Ecto neural progenitor cell (in vitro differentiated cells): ENCODE results near the gene DAPK1.
"Not testable (repeated sequence)": the region's sequence is repeated elsewhere in the genome, so short reads cannot be mapped to it uniquely, and the experiment has no call there.

Source experiments
- DNase-seq: peaks from one replicate; pipeline ENCODE4 v3.0.0-alpha.2; 2018; ENCODE audit warnings: low spot score

The DAPK1 gene

GRCh38 chr9:87543251-87543650, 45.6 kb downstream of the DAPK1 start:
- no peak for DNase-seq

DNA sequence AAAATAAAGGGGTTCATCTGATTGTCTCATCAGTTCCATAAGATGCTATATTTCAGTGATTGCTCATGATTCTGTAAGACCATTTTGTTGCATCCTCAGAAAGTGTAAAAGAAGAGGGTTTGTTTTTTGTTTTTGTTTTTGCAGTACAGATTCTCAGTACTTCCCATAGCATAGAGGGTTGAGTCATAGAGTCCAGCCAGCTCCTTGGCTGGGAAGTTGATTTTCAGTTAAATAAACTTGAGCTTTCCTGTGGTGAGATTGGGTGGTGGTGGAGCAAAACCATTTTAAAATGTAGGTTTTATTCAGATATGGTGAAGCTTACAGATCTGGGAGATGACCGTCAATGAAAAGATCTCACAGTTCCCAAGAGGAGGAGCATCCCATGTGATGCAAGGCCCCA, 48.2 kb downstream of the DAPK1 start:
- no peak for DNase-seq

DNA sequence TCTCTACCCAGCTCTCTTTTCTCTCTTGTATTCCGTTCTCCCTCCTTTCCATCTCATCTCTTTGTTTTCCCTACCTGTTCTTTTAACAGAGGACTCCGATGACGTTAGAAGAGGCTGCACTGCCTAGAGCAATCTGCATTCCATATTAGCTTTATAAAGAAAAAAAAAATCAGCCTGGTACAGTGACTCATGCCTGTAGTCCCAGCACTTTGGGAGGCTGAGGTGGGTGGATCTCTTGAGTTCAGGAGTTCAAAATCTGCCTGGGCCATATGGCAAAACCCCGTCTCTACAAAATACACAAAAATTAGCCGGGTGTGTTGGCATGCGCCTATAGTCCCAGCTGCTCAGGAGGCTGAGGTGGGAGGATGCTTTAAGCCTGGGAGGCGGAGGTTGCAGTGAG, 49.0 kb downstream of the DAPK1 start:
- no peak for DNase-seq

DNA sequence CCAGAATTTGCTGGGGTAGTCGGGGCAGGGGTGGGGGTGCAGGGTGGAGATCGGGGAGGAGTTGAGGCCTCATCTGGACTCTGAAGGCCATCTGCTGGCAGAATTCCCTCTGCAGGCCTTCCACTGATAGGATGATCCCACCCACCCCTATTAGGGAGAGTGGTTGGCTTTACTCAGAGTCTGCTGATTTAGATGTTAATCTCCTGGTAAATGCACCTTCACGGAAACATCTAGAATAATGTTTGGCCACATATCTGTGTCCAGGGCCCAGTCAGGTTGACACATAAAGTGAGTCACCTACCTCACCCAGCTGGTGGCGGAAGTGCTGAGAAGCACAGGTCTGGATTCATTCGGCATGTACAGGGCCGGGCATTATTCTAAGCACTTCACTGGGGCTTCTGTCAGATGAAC, 50.0 kb downstream of the DAPK1 start:
- DNase-seq = no peak

GRCh38 chr9:87548159-87548558, 50.5 kb downstream of the DAPK1 start:
- DNase-seq = no peak

- not testable (repeated sequence) for DNase-seq
Observed at GRCh38 chr9:87549088-87549487, 51.4 kb downstream of the DAPK1 start.

DNA sequence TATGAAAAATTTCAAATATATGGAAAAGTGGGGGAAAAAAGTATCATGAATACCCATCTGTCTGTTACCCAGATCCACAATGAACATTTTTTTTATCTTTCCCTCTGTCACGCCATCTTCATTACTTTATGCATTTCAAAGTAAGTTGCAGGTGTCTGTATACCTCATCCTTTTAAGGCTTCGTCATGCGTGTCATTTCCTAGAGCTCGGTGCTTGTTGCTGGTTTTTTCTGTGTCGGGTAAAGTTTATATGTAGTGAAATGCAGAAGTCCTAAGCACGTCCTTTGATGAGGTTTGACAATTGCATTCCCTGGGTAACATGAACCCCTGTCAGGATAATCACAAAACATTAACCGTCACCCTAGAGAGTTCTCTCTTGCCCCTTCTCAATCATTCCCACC, 52.1 kb downstream of the DAPK1 start:
- no peak for DNase-seq

DNA sequence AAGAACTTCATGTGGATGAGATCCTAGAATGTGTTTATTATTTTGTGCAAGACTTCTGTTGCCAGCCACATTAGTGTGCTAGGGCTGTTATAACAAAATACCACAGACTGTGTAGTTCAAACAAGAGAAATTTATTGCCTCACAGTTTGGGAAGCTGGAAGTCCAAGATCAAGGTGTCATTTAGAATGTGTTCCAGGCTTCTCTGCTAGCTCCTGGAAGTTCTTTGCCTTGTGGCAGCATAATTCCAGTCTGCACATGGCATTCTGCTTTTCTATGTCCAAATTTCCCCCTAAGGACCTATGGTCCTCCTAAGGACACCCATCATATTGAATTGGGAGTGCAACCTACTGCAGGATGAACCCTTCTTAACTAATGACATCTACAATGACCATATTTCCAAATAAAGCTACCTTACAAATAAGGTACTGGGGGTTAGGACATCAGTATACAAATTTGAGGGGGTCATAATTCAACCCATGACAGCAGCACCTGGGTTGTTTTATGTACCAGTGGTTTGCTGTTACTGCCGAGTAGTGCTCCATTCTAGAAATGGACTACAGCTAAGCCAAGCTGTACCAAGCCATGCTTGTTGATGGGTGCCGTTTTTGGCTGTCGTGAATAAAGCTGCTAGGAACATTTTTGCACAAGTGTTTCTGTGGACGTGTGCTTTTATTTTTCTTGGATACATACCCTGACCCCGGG, 52.7 kb downstream of the DAPK1 start:
- DNase-seq = no peak

- no peak for DNase-seq
Observed at GRCh38 chr9:87551772-87552217, 54.1 kb downstream of the DAPK1 start.

- no peak for DNase-seq
Observed at GRCh38 chr9:87554171-87554910, 56.7 kb downstream of the DAPK1 start.

DNA sequence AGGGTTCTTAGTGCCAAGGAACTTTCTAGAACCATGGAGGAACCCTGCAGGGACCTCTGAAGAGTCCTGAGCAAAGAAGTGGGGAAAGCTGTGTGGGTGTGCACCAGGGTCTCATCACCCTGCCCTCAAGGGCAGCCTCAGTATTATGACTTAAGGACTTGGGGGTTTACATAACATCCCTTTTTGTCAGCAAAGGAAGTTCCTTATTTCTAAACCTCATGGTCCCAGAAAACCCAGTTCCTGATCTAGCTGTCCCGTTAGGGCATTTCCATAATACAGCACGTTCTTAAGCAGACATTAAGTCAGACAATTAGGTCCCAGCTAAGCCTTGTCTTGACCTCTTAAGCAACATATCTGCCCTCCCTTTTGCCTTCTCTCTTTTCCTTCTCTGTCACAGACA, 57.3 kb downstream of the DAPK1 start:
- DNase-seq = no peak

DNA sequence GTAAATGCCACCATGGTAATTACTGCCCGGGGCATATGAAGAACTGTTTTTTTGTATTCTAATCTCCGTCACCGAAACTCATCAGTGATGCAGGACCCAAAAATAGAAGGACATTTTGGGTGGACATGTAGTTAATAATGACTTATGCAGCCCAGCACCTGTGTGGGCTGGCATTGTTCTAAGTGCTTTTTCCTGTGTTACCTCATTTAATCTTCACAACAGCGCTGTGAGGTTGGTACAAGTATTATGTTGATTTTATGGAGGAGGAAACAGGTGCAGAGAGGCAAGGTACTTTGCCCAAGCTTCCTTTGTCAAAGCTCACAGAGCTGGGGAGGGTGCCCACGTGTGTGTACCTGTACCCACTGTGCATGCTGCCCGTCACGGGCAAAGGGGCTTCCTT, 58.4 kb downstream of the DAPK1 start:
- DNase-seq = no peak

DNA sequence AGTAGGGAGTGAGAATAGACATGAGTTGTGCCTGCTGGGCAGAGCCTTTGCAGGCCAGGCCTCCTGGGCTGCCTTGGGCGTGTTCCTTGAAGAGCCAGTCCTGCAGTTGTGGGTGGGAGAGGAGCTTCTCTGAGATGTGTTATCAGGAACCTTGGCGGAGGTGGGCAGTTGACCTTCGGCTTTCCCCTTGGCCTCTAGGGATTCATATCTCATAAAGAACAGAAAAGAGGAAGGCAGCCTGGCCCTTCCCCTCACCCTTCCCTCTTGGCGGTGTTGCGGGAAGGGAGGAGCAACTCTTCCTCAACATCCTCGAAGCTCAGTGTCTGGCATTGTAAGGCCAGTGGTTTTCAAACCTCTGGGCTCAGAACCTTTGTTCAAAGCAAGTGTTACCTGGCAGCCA, 59.2 kb downstream of the DAPK1 start:
- no peak for DNase-seq

- no peak for DNase-seq
Observed at GRCh38 chr9:87557996-87558395, 60.3 kb downstream of the DAPK1 start.

GRCh38 chr9:87558606-87559190, 61.0 kb downstream of the DAPK1 start:
- DNase-seq = no peak

GRCh38 chr9:87562062-87562461, 64.4 kb downstream of the DAPK1 start:
- DNase-seq = no peak

GRCh38 chr9:87562530-87563170, 65.0 kb downstream of the DAPK1 start:
- no peak for DNase-seq

- no peak for DNase-seq
Observed at GRCh38 chr9:87564111-87564510, 66.4 kb downstream of the DAPK1 start.

DNA sequence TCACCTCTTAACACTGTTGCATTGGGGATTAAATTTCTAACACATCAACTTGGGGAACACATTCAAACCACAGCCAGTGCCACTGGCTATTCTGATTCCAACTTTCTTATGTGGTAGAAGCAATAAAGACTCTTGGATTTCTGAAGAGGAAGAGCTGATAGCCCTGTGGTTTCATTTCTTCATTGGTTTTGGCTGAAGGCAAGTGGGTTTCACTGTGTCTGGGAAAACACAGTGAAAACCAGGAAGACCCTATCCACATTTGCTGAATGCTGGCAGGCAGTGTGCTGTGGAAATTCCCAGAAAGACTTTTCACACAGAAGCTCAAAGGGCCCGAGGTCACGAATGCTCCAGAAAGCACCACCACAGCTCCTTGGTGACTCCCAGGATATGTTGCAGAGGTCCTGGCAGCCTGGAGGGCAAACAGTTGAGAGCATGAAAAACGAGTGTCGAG, 67.1 kb downstream of the DAPK1 start:
- no peak for DNase-seq

GRCh38 chr9:87567001-87567400, 69.3 kb downstream of the DAPK1 start:
- no peak for DNase-seq

DNA sequence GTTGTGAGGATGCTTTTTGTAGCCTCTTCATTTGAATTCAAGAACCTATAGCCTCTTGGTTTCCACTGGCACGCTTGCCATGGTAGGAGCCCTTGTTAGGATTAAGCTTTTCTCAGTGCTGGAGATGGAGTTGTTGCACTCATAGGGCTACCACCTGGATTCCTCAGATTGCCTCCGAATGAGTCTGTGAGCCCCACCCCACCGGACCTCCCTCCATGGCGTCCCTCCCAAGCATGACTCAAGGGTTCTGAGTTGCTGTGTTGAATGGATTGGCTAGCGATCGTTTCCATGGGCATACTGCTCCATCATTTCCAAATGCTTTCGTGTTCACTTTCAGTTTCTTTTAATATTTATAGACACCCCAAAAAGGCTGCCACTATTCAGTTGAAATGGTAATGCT, 69.9 kb downstream of the DAPK1 start:
- DNase-seq = no peak

DNA sequence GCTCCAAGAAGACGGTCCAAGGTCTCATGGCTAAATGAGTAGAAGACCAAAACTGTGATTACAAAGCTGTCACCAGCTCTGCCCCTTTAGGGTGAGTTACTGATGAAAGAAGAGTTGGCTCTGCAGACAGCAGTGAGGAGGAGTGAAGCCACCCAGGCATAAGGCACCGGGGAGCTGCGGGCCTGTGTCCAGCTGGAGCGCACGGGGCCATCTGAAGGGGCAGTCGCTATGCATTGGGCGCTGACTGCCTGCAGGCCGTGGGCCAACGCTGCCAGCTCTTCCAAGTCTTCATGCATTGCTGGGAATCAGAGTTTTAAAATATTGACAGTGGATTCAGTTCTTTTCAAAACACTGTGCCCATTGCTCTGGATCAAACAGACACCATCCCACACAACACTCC, 70.3 kb downstream of the DAPK1 start:
- no peak for DNase-seq

DNA sequence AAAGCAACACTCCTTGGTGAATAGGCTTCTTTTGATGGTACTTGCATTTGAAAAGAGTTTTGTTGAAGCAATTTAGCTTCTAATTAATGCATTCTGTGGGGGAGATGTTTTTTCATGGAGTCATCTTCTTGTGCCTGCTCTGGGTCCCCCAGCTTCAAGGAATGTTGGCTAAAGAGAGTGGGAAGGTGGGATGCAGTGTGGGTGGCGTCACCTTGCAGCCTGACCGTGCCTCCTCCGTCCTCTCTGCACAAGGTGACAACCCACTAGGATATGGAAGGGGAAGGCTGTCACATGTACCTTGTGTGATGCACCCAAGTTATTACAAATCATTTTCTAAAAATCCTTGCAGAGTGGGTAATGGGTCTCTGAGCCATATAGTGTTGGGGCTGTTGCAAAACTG, 70.7 kb downstream of the DAPK1 start:
- no peak for DNase-seq
